Stimulated activated CD4-positive, alpha-beta T cell treated with anti-CD3 and anti-CD28 coated beads, Interleukin-1b, Interleukin-23, amount 100 ng/mL, for 4 hours (primary cell): ENCODE data around the gene RPL9.
"Not testable (repeated sequence)": the region's sequence is repeated elsewhere in the genome, so short reads cannot be mapped to it uniquely, and the experiment has no call there.

ENCODE experiments used
- DNase-seq, 2 donors: peaks; one replicate each; pipeline ENCODE4 v3.0.0-alpha.2; 2020; ENCODE audit warnings: low read depth in 2 of 2

RPL9 gene

DNA sequence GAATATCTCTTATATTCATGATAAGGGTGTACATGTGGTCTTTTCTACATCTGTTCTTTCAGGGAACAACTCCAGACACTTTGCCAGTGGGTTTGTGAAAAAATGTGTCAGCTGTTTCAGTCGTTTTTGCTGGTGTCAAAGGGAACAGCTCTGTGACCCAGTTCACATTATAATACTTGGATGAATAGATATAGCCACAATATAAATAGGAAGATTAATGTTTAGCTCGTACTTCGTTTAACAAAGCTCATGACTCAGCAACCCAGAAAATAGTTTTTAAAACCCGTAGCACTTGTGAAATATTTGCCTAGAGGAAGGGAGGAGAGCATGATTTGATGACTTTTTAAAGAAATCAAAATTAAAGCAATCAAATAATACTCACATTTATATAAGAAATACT lies 8.0 kb upstream of the RPL9 start:
- DNase-seq, result no peak

DNA sequence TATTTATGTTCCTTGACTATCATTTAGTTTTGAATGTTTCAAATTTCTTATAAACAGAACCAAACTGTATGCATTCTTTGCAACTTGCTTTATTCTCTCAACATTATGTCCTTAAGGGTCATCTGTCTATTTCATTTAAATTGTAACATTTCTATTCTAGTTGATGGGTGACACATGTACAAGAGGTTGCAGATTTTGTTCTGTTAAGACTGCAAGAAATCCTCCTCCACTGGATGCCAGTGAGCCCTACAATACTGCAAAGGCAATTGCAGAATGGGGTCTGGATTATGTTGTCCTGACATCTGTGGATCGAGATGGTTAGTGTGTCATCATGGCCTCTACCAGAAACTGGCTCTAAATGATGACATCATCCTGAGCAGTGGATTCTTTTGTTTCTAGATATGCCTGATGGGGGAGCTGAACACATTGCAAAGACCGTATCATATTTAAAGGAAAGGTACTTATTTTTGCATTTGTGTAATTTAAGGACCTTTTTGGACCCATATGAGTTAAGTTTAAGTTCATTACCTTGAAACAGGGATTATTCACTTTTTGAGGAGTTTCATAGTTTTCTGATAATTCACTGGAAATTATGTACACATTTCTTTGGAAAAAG lies 6.3 kb upstream of the RPL9 start:
- no peak for DNase-seq

- DNase-seq, result not testable (repeated sequence)
Observed at GRCh38 chr4:39458161-39458504, 589 bp downstream of the RPL9 start.

DNA sequence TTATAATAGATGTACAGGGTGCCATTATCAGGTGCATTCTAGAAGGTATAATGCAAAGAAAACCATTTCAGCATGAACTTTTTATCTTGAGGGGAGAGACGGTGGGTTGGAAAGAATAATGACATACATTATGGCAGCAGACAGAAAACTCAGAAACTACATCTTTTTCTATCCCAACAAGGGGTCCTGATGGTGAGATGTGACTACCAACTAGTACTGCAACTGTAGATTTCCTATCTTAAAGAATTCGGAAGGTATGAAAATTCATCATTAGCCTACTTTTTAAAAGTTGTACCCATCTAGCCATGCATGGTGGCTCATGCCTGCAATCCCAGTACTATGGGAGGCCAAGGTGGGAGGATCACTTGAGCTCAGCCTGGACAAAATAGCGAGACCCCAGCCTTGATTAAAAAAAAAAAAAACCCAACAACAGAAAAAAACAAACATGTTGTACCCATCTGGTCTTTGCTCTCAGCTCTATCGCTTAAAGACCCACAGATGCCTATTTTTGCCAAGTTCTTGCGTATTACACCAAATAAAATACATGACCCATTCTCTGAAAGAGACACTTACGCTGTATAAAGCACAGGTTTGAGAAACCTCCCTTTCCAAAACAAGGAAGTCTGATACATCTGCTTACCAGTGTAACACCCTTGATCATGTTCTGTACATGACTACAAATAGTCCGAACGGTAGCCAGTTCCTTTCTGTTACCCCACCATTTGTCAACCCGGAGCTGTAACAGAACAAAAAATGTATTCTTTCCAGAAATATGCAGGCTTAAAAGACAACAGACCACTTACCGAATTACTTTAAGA lies 1.6 kb downstream of the RPL9 start:
- DNase-seq, result no peak

- no peak for DNase-seq
Observed at GRCh38 chr4:39455486-39455885, 3.2 kb downstream of the RPL9 start.

DNA sequence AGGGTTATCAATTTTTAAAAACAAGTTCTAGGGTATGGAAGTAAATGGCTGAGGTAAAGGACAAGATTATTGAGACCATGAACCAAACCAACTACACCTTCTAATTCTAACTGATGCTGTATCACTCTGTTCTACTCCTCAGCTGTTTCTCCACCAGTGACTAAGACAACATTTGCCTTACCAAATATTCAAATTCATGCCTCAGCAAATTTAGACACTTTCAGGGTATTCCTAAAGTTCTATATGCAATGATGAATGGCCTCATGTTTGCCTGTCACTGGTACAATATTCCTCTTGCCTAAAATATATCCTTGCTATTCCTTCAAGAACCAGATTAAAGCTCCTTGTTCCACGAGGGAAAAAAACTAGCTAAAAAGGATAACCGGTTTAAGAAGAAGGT lies 5.0 kb downstream of the RPL9 start:
- DNase-seq, result no peak

GRCh38 chr4:39452860-39453587 lies 5.7 kb downstream of the RPL9 start:
- DNase-seq, result no peak

GRCh38 chr4:39452153-39452859 lies 6.4 kb downstream of the RPL9 start:
- DNase-seq, result no peak

- no peak for DNase-seq
Observed at GRCh38 chr4:39451423-39452023, 7.2 kb downstream of the RPL9 start.

GRCh38 chr4:39450618-39451017 lies 8.1 kb downstream of the RPL9 start:
- no peak for DNase-seq

GRCh38 chr4:39446842-39447573 lies 11.7 kb downstream of the RPL9 start:
- DNase-seq, result peak; percentile 21 to 26

- DNase-seq, result no peak
Observed at GRCh38 chr4:39446483-39446841, 12.3 kb downstream of the RPL9 start.

GRCh38 chr4:39442998-39443397 lies 15.7 kb downstream of the RPL9 start:
- no peak for DNase-seq

- no peak for DNase-seq
Observed at GRCh38 chr4:39441593-39441992, 17.1 kb downstream of the RPL9 start.

DNA sequence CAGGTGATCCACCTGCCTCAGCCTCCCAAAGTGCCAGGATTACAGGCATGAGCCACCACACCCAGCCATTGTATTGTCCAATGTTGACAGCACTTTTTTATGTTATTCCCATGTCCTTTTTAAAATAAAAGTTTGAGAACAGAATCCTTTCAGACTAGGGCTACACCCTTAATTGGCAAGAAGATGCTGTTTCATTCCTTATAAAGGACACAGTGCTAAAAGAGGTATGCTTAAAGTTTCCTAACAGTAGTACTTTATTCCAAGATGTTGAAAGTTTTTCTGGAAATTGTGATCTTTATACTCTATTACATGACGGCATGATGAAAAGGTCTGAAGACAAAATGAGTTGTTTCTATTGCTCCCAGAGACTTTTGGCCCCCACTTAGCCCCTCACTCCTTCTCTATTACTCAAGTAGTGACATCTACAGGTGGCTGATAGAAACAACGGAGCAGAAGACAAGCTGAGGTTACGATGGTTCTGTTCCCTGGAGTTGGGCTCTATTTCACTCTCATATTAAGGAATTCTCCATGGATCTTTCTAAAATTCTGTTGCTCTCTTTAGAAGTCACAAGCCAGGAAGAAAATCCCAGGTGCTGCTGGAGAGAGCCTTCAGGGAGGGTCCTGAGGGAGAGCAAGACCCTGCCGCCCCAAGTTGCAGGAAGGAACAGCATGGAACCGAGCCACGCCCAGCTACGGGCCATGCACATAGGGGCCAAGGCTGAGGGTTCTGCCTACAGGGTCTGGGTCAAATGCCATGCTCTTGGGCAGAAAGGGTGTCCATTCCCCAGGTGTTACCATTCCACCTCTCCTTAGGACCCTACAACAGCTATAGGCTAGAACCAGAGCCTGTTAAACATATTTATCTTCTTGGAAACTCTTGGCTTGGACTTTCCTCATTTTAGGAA lies 22.8 kb downstream of the RPL9 start:
- DNase-seq, result no peak

- DNase-seq, result no peak
Observed at GRCh38 chr4:39433878-39434492, 24.7 kb downstream of the RPL9 start.

DNA sequence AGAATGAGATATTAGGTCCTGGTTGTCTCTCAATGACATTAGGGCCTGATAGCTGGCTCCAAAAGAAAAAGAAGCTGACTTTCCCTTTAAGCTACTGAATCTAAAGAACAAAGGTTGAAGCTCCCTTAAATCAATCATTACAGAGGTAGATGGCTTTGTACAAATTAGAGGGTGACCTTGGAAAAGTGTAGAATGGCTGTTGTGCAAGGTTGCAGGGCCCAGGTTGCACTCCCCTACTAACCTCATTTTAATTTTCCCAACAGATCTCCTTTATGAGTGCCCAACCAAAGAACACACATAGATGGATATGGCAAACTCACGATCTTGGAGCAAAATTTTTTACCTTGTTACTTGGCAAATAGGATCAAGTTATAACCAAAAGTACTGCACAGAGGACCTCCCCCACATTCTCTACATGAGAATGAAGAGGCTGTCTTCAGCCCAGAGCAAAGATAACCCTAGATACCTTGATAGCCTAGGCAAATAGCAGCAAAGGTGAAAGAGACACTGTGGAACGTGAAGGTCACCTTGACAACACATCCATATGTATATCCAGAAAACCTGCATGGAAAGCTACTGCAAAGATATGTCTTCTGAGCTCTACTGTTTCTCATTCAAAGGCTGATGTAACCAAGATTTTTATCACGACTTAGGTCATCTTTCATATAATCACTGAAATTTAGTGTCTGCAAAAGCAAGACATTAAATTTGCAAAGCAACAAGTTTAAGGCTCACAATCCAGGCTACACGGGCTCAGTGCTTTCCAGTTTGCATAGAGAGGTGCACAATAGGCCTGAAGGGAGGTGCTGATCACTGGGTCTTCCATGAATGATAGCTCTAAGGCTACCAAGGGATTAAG lies 29.0 kb downstream of the RPL9 start:
- no peak for DNase-seq

DNA sequence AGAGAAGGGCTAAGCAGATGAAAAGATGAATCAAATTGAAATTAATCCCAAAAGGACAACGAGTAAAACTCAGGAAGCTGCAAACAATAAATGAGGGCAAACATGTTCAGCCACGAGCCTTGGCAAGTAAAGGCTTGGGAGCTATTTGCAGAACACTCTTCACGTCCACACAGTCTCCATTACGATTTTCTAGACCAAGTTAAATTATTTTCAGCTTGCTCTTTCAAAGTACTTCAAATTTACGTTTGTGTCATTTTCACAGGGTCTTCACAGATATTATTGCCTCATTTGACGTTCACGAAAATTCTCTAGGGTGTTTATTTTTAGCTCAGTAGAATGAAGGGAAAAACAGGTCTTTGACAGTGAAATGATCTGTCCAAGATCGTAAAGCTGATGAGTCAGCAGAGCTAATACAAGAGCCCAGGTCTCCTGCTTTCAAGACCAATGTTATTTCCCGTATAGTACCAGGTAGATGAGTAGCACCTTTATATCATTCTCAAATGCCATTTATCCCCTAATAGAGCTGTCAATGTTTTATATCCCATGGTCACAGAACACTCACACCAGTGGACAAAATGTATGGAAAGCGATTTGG lies 31.1 kb downstream of the RPL9 start:
- DNase-seq, result no peak
